SK-N-SH (cell line): ENCODE measurements around the gene VOPP1.

Source experiments
- CTCF ChIP-seq: fragments of 200-600 bp; sonication (generic); IDR thresholded peaks from 2 replicates; pipeline ENCODE4 v1.6.1; 2017; ENCODE audit warnings: antibody characterized with exemption, mild to moderate bottlenecking, moderate library complexity
- EP300 ChIP-seq, 2 experiments: IDR thresholded peaks; 2 replicates each; pipeline versions ENCODE4 v1.4.0 to v1.6.1; 2012; ENCODE audit warnings: borderline replicate concordance in 1 of 2, low read depth in 1 of 2, low read length in 1 of 2
- EZH2phosphoT487 ChIP-seq: fragments of 200-600 bp; sonication (generic); IDR thresholded peaks from 2 replicates; pipeline ENCODE4 v1.6.1; 2017; ENCODE audit warnings: low read depth, mixed run types, mild to moderate bottlenecking, antibody characterized with exemption, moderate library complexity, borderline replicate concordance
- GABPA ChIP-seq: IDR thresholded peaks from 2 replicates; pipeline ENCODE4 v1.4.0; 2012; ENCODE audit warnings: low read depth, mild to moderate bottlenecking
- MAX ChIP-seq: IDR thresholded peaks from 2 replicates; pipeline ENCODE4 v1.4.0; 2012; ENCODE audit warnings: low read depth
- POLR2AphosphoS5 ChIP-seq: IDR thresholded peaks from 2 replicates; pipeline ENCODE4 v1.6.1; 2012; ENCODE audit warnings: low read depth, low read length
- RAD21 ChIP-seq: IDR thresholded peaks from 2 replicates; pipeline ENCODE4 v1.6.1; 2012; ENCODE audit warnings: mild to moderate bottlenecking, low read length
- SIN3A ChIP-seq: IDR thresholded peaks from 2 replicates; pipeline ENCODE4 v1.6.1; 2012; ENCODE audit warnings: low read depth, mild to moderate bottlenecking, low read length, moderate library complexity, borderline replicate concordance

GRCh38 chr7:55476852-55477780 lies 95.2 kb downstream of the VOPP1 start:
- TF ChIP-seq GABPA (no peak), POLR2AphosphoS5 (no peak), MAX (no peak), CTCF (no peak), RAD21 (no peak), EP300 (IDR thresholded peaks at IDR 0.05; ENCODE audit: borderline replicate concordance in 1 of 2, low read depth in 1 of 2, low read length in 1 of 2) (no peak), SIN3A (no peak), EZH2phosphoT487 (no peak)
